Heart right ventricle (tissue), 16 donors: ENCODE data around the gene PNRC2. TPM values are rescaled to one million over a fixed set of nuclear protein-coding genes. Genes with fewer than 3 reads are reported as not detected.

Experiments used
- ATAC-seq, 8 donors: fragments of 200-7000 bp; cut with Tn5 transposase; one replicate each; pipeline ENCODE4 v1.9.1; 2020; ENCODE audit warnings: mild to moderate bottlenecking in 8 of 8, moderate library complexity in 8 of 8, moderate number of reproducible peaks in 1 of 8
- DNase-seq, 2 donors: peaks; one replicate each; pipeline ENCODE4 v3.0.0-alpha.2; 2020
- H3K27ac ChIP-seq, 10 donors: fragments of 200-600 bp; sonication (generic) in 2 of 10; one replicate each; pipeline versions ENCODE4 v1.5.0 to v1.8.0; 2020 to 2022; ENCODE audit warnings: mild to moderate bottlenecking in 3 of 10
- H3K27me3 ChIP-seq, 7 donors: fragments of 200-600 bp; one replicate each; pipeline ENCODE4 v1.8.0; 2021 to 2022; ENCODE audit warnings: mild to moderate bottlenecking in 2 of 7
- H3K36me3 ChIP-seq, 9 donors: fragments of 200-600 bp; sonication (generic) in 1 of 9; one replicate each; pipeline versions ENCODE4 v1.5.0 to v1.8.0; 2020 to 2022; ENCODE audit warnings: mild to moderate bottlenecking in 2 of 9
- H3K4me1 ChIP-seq, 9 donors: fragments of 200-600 bp; sonication (generic) in 1 of 9; one replicate each; pipeline versions ENCODE4 v1.5.0 to v1.8.0; 2020 to 2022; ENCODE audit warnings: mild to moderate bottlenecking in 4 of 9
- H3K4me3 ChIP-seq, 10 donors: fragments of 200-600 bp; sonication (generic) in 2 of 10; one replicate each; pipeline versions ENCODE4 v1.5.0 to v1.8.0; 2020 to 2022; ENCODE audit warnings: mild to moderate bottlenecking in 7 of 10, moderate library complexity in 2 of 10
- H3K9me3 ChIP-seq, 11 donors: fragments of 200-600 bp in 10 of 11; sonication (generic) in 2 of 11; one replicate each; pipeline versions ENCODE4 v1.5.0 to v1.8.0; 2013 to 2022; ENCODE audit warnings: mild to moderate bottlenecking in 2 of 11, control low read depth in 1 of 11, moderate library complexity in 1 of 11
- CTCF ChIP-seq, 9 donors: fragments of 200-600 bp; sonication (generic) in 2 of 9; IDR thresholded peaks; one replicate each; pipeline versions ENCODE4 v1.5.0 to v1.8.0; 2021 to 2022; ENCODE audit warnings: antibody characterized with exemption in 9 of 9, mild to moderate bottlenecking in 5 of 9, moderate library complexity in 1 of 9
- WGBS, 2 donors: extraction: QIAGEN DNeasy Blood & Tissue Kit; methylation state at CpG; one replicate each; pipeline ENCODE4 v1.1.7; 2013; ENCODE audit warnings: inconsistent platforms in 1 of 2; 5-methylcytosine and 5-hydroxymethylcytosine counted together
- intact Hi-C, 10 donors: fragments of 100-400 bp; cut with DNase I; formaldehyde crosslinking; loops; one replicate each; pipeline versions ENCODE4 v1.11.1 to v1.14.2; 2022
- polyA plus RNA-seq, 2 donors: library from polyadenylated mRNA; stranded (reverse); fragments of 200-250 nt; gene quantifications; one replicate each; pipeline ENCODE4 v1.2.3, GENCODE V29; 2013
- total RNA-seq, 10 donors: library from RNA; stranded (reverse); fragmentation: NEBNext Ultra II Directional in 3 of 10; extraction: Animal tissue kit (Norgen Biotek cat#: 25700) in 3 of 10; gene quantifications; one replicate each; pipeline versions ENCODE4 v1.2.1 to v1.2.4, GENCODE V29; 2021 to 2023
- donor health status: Arrhythmogenic right ventricular cardiomyopathy.
- donor health status: ischemic (EF 13 %, LVEDD 7.1; RV severe dilation, severe dysfunction).
- donor health status: healthy with polysubstance abuse.
- donor health status: DM: no; HTN: yes; CAD: no.
- donor health status: DM: no; HTN: no; CAD: no.
- donor health status: ischemic (EF 25% LVEDD 6.9; RV normal size, moderate dysfunction).
- donor health status: ischemic (EF 25% LVEDD 5.7; RV mildly dilated, moderate dysfunction).
- donor health status: healthy.
- donor health status: DM: yes; HTN: yes; CAD: no.
- donor health status: Ischemic cardiomyopathy.
- donor health status: ischemic (EF 35%, LVEDD 5.7; RV mildly dilated, moderate dysfunction).
- donor health status: nonischemic (EF 11% LVEDD 7.7; RV severe dilation, severe dysfunction).
- donor health status: DM: yes; HTN: yes; CAD: no.
- donor health status: PGD.
- donor health status: ischemic (EF 29% LVEDD 5.4; RV normal size, mild dysfunction).
- donor health status: nonischemic (EF 23%, LVEDD 6.1; RV moderate dilation, normal function).

PNRC2 gene
- total and polyA plus RNA-seq, 12 donors: 58.4 to 129 (median 83.2) TPM

GRCh38 chr1:23911921-23912320 is 47.7 kb upstream of the PNRC2 start:
- Histone ChIP-seq H3K4me1 (peaks cover 0 to 52% (median 0%) of the 10 kb centered on the region in 9 donors), H3K4me3 (peak overlapping the region in 1 of 10 donors; percentile 27), H3K36me3 (no peaks in the 10 kb centered on the region), H3K27me3 (peaks cover 3 to 24% (median 16%) of the 10 kb centered on the region in 7 donors), H3K9me3 (no peaks in the 10 kb centered on the region), H3K27ac (peak overlapping the region in 1 of 10 donors; percentile 14)
- ATAC-seq (no peak), DNase-seq (no peak)
- intact Hi-C loops: loop anchor here in 2 of 10 donors (10.0 kb wide), 2 partner anchors 47 to 97 kb away; partner anchors contain the start of gene FUCA1 (in 1 of the 2)
- no peak for TF ChIP-seq CTCF (IDR thresholded peaks at IDR 0.05)
- WGBS, 2 donors: 81% methylated on average over 8 of the region's 8 CpGs

- DNase-seq (no peak), ATAC-seq (no peak)
- Histone ChIP-seq H3K27me3 (peaks cover 3 to 15% (median 9%) of the 10 kb centered on the region in 7 donors), H3K9me3 (no peaks in the 10 kb centered on the region), H3K4me3 (peak within 1 kb of the TSS in 1 of 10 donors; percentile 27), H3K4me1 (peaks cover 0 to 44% (median 0%) of the 10 kb centered on the region in 9 donors), H3K36me3 (no peaks in the 10 kb centered on the region), H3K27ac (peak within 1 kb of the TSS in 1 of 10 donors; percentile 53)
- intact Hi-C loops: loop anchor here in 2 of 10 donors (10.0 kb wide), 2 partner anchors 49 to 99 kb away; partner anchors contain the start of gene FUCA1 (in 1 of the 2)
- WGBS, 2 donors: 66 to 84% methylated on average over 7 of the region's 7 CpGs
- TF ChIP-seq CTCF (IDR thresholded peaks at IDR 0.05): no peak
Measured at GRCh38 chr1:23913212-23913880, 46.3 kb upstream of the PNRC2 start, which contains the start of gene CNR2. Gene CNR2 (minus strand): TSS chr1:23913362. CDS start chr1:23875617, 37,745 bp downstream.

GRCh38 chr1:23914921-23915320 is 44.7 kb upstream of the PNRC2 start:
- TF ChIP-seq CTCF (IDR thresholded peaks at IDR 0.05): no peak
- no peak for ATAC-seq
- WGBS, 2 donors: 98% methylated on average over 4 of the region's 4 CpGs
- no peak overlapping the region for H3K27ac ChIP-seq
- DNase-seq: no peak
- H3K4me1 ChIP-seq: peaks cover 0 to 34% (median 0%) of the 10 kb centered on the region in 9 donors
- no peak overlapping the region for H3K4me3 ChIP-seq
- no peaks in the 10 kb centered on the region for H3K27me3 ChIP-seq
- intact Hi-C loops: loop anchor here in 6 of 10 donors (5.0 to 10.0 kb wide), 4 partner anchors 50 to 143 kb away; partner anchors contain the start of gene FUCA1 (in 1 of the 6)
- H3K9me3 ChIP-seq: no peaks in the 10 kb centered on the region
- no peaks in the 10 kb centered on the region for H3K36me3 ChIP-seq

GRCh38 chr1:23915466-23915865 is 44.2 kb upstream of the PNRC2 start:
- intact Hi-C loops: loop anchor here in 6 of 10 donors (5.0 to 10.0 kb wide), 4 partner anchors 51 to 143 kb away; partner anchors contain the start of gene FUCA1 (in 1 of the 6)
- WGBS, 2 donors: 92 to 96% methylated on average over 5 of the region's 5 CpGs
- ATAC-seq (no peak), DNase-seq (no peak)
- Histone ChIP-seq H3K27me3 (no peaks in the 10 kb centered on the region), H3K9me3 (no peaks in the 10 kb centered on the region), H3K36me3 (no peaks in the 10 kb centered on the region), H3K4me3 (no peak overlapping the region), H3K27ac (no peak overlapping the region), H3K4me1 (peaks cover 0 to 38% (median 2%) of the 10 kb centered on the region in 9 donors)
- no peak for TF ChIP-seq CTCF (IDR thresholded peaks at IDR 0.05)
